Activated T-cell treated with anti-CD3 and anti-CD28 coated beads, Interleukin-2, amount 50 U/mL, for 4 hours (primary cell): ENCODE results near the gene FGFR2. TPM values are rescaled to one million over a fixed set of nuclear protein-coding genes. Genes with fewer than 3 reads are reported as not detected.

ENCODE experiments used
- ATAC-seq, 2 donors: fragments of 200-7000 bp; cut with Tn5 transposase; one replicate each; pipeline ENCODE4 v1.10.0; 2021
- DNase-seq: peaks from one replicate; pipeline ENCODE4 v3.0.0-alpha.2; 2020
- H3K27me3 Mint-ChIP-seq: one replicate; pipeline ENCODE4 v1.8.0; 2021; ENCODE audit warnings: low read depth, mixed read lengths
- H3K36me3 Mint-ChIP-seq: one replicate; pipeline ENCODE4 v1.8.0; 2022; ENCODE audit warnings: mixed read lengths; ENCODE audit not compliant: insufficient read depth
- H3K4me1 Mint-ChIP-seq: one replicate; pipeline ENCODE4 v1.8.0; 2021; ENCODE audit warnings: low read depth, mixed read lengths
- H3K4me3 Mint-ChIP-seq: one replicate; pipeline ENCODE4 v1.8.0; 2021; ENCODE audit warnings: mild to moderate bottlenecking, moderate library complexity, mixed read lengths
- H3K9me3 Mint-ChIP-seq: one replicate; pipeline ENCODE4 v1.8.0; 2021; ENCODE audit warnings: mixed read lengths
- total RNA-seq, 3 donors: library from RNA; stranded (reverse); gene quantifications; one replicate each; pipeline ENCODE4 v1.2.1, GENCODE V29; 2021

Gene FGFR2
- total RNA-seq, 3 donors from 2014 or later, result 0.18 to 0.48 (median 0.33) TPM

GRCh38 chr10:121616291-121616690 is 18.0 kb upstream of the FGFR2 start:
- H3K27me3 Mint-ChIP-seq, result peaks cover 4% of the 10 kb centered on the region
- H3K36me3 Mint-ChIP-seq, result no peaks in the 10 kb centered on the region
- H3K4me3 Mint-ChIP-seq, result no peak overlapping the region
- no peak for ATAC-seq
- H3K4me1 Mint-ChIP-seq, result no peaks in the 10 kb centered on the region
- DNase-seq, result no peak
- peaks cover 4% of the 10 kb centered on the region for H3K9me3 Mint-ChIP-seq

DNA sequence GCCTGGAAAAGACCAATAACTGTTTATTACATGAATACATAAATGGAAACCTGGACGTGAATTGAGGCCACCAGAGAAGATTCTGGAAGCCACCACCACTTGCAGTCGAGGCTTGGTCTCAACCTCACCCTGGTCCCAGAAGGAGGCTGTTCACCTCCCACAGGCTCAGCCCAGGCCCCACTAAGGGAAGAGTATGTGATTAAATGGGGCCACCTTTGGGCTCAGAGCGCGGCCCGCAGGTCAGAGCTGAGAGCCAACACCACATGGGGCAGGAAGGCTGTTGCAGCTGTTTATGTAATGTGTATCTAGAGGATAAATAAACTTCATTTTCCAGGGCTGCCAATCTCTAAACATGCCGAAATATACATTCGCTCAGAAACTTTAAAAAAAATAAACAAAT is 17.6 kb upstream of the FGFR2 start:
- DNase-seq, result no peak
- no peaks in the 10 kb centered on the region for H3K4me1 Mint-ChIP-seq
- H3K36me3 Mint-ChIP-seq, result no peaks in the 10 kb centered on the region
- H3K27me3 Mint-ChIP-seq, result peaks cover 5% of the 10 kb centered on the region
- no peak for ATAC-seq
- H3K9me3 Mint-ChIP-seq, result peaks cover 4% of the 10 kb centered on the region
- no peak overlapping the region for H3K4me3 Mint-ChIP-seq

DNA sequence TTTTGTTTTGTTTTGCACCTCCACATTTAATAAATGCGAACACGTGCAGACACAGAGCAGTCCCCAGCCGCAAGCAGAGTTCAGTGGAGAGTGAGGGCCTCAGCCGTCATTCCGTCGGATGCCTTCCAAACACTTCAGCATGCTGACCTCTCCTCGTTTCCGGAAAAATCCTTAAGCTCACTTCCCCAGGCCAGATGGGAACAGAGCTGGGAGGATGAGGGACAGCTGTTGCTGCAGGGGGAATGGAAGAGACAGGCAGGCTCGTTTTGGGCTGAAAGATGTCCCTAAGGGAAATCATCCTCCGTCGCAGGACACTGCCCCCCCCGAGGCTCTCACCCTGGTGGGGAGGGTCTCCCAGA is 17.2 kb upstream of the FGFR2 start:
- Mint-ChIP-seq H3K9me3 (peaks cover 4% of the 10 kb centered on the region), H3K4me3 (no peak overlapping the region), H3K36me3 (no peaks in the 10 kb centered on the region), H3K27me3 (peaks cover 5% of the 10 kb centered on the region), H3K4me1 (no peaks in the 10 kb centered on the region)
- ATAC-seq (no peak), DNase-seq (no peak)

- H3K27me3 Mint-ChIP-seq, result peaks cover 10% of the 10 kb centered on the region
- ATAC-seq (no peak), DNase-seq (no peak)
- H3K4me1 Mint-ChIP-seq, result no peaks in the 10 kb centered on the region
- peaks cover 4% of the 10 kb centered on the region for H3K9me3 Mint-ChIP-seq
- H3K4me3 Mint-ChIP-seq, result no peak overlapping the region
- H3K36me3 Mint-ChIP-seq, result no peaks in the 10 kb centered on the region
Observed at GRCh38 chr10:121614613-121615434, 16.6 kb upstream of the FGFR2 start.

DNA sequence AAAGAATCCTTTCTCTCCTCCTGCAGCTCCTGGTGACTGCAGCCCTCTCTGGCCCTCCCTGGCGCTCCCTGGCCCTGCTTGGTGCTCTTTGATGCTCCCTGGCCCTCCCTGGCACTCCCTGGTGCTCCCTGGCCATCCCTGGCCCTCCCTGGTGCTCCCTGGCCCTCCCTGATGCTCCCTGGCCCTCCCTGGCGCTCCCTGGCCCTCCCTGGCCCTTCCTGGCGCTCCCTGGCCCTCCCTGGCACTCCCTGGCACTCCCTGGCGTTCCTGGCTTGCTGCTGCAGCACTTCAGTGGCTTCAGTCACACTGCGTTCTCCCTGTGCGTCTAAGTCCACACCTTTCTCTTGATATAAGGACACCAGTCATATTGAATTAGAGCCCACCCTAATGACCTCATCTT is 15.2 kb upstream of the FGFR2 start:
- ATAC-seq (no peak), DNase-seq (no peak)
- H3K9me3 Mint-ChIP-seq, result no peaks in the 10 kb centered on the region
- peaks cover 4% of the 10 kb centered on the region for H3K4me1 Mint-ChIP-seq
- H3K36me3 Mint-ChIP-seq, result no peaks in the 10 kb centered on the region
- peaks cover 14% of the 10 kb centered on the region for H3K27me3 Mint-ChIP-seq
- H3K4me3 Mint-ChIP-seq, result no peak overlapping the region

DNA sequence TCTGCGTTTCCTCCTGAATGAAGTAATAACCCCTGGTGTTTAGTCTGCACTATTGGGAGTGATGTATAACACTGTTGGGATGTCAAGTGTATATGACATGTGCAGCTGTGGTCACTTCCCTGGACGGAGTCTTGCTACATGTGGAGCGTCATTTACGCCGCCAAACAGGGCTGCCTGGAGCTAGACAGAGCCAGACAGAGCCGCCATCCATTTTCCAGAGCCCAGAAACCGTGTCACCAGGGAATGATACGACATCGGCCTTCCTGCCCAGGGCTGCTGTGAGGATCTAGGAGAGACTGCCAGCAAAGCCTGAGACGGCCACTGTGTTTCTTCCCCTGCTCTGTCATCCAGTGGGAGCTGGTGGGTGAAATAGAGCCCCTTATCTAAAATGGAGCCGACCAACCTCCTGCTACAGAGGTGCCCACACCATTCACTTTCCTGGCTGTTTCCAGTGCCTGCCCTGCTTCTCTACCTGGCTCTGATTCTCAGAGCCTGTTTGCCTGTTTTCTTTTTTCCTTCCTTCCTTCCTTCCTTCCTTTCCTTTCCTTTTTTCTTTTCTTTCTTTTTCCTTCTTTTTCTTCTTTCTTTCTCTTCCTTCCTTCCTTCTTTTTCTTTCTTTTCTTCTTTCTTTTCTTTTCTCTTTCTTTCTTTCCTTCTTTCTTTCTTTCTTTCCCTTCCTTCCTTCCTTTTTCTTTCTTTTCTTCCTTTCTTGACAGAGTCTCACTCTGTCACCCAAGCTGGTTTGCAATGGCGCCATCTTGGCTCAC is 13.3 kb upstream of the FGFR2 start:
- no peak overlapping the region for H3K4me3 Mint-ChIP-seq
- DNase-seq, result no peak
- ATAC-seq, result no peak
- no peaks in the 10 kb centered on the region for H3K9me3 Mint-ChIP-seq
- H3K36me3 Mint-ChIP-seq, result no peaks in the 10 kb centered on the region
- peaks cover 22% of the 10 kb centered on the region for H3K27me3 Mint-ChIP-seq
- peaks cover 4% of the 10 kb centered on the region for H3K4me1 Mint-ChIP-seq

- Mint-ChIP-seq H3K9me3 (no peaks in the 10 kb centered on the region), H3K36me3 (no peaks in the 10 kb centered on the region), H3K4me3 (no peak overlapping the region), H3K27me3 (peaks cover 25% of the 10 kb centered on the region), H3K4me1 (peaks cover 4% of the 10 kb centered on the region)
- DNase-seq (no peak), ATAC-seq (no peak)
Observed at GRCh38 chr10:121610798-121611323, 12.6 kb upstream of the FGFR2 start.

DNA sequence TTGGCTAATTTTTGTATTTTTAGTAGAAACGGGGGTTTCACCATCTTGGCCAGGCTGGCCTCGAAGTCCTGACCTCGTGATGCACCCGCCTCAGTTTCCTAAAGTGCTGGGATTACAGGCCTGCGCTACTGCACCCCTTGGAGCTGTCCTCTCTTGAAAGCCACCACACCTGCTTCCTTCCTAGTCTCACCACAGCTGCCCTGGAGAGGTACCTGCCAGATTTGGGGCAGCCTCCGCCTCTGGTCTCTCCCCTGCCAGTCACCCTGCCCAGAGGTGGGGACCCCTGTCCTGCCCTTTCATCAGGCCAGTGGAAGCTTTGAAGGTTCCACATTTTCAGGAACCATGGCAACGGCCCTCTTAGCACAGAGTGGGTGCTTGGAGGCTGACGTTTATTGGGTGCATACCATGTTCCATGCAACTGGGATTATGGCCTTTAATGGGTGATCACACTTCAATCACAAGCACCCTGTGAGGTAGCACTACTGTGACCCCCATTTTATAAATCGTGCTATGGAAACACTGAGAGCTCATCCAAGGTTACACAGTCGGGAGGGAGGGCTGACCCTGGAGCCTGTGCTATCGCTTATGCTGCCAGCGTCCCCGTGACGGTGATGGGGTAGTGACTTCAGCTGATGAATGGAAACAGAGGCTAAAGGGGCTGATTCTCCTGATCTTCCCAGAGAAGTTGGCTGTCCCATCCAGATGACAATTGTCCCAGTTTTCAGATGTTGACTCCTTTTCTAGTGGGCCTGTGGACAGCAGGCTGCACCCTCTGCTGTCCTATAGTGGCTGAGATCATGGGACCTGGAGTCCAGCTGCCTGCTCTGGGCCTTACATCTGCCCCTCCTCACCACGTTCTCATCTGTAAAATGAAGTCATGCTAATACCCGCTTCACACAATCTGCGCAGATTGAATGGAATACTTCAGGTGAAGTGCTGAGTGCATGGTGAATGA is 11.5 kb upstream of the FGFR2 start:
- Mint-ChIP-seq H3K27me3 (peaks cover 27% of the 10 kb centered on the region), H3K4me3 (no peak overlapping the region), H3K36me3 (no peaks in the 10 kb centered on the region), H3K4me1 (peaks cover 4% of the 10 kb centered on the region), H3K9me3 (no peaks in the 10 kb centered on the region)
- no peak for ATAC-seq
- no peak for DNase-seq

DNA sequence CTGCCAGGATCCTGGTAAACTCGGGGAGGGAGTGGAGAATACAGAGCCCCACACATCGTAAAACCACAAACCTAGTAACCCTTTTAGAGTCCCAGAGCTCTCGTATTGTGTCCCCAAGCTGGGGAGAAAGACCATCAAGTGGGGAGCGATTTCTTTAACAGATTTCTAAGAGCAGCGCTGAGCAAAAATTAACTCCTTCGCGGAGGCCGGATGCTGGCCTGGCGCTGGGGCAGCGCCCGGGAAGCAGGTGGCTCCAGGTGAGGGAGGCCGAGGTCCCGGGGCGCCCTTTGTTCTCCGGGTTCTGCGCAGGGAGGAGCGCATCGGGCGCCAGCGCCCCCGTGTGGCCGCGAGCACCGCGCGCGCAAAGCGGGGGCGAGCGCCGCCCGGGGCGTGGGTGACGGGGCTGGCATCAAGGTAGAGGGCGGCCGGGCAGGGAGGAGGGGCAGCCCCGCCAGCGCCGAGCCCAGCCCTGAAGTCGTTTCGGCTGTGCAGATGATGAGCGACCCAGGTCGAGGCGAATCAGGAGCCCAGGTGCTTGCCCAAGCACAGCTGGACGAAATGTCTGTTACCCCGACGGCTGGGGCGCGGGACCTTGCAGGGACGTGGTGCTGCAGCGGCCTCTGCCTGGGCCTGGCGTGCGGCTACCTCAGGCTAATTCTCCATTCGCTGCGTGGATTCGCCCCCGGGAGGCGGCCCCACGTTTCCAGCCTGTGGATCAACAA is 10.4 kb upstream of the FGFR2 start:
- H3K27me3 Mint-ChIP-seq, result peaks cover 29% of the 10 kb centered on the region
- ATAC-seq, result peak in 1 of 2 donors; percentile 61
- DNase-seq, result no peak
- peaks cover 4% of the 10 kb centered on the region for H3K4me1 Mint-ChIP-seq
- H3K9me3 Mint-ChIP-seq, result no peaks in the 10 kb centered on the region
- H3K36me3 Mint-ChIP-seq, result no peaks in the 10 kb centered on the region
- H3K4me3 Mint-ChIP-seq, result no peak overlapping the region

- DNase-seq, result no peak
- no peak for ATAC-seq
- H3K4me3 Mint-ChIP-seq, result no peak overlapping the region
- no peaks in the 10 kb centered on the region for H3K36me3 Mint-ChIP-seq
- peaks cover 4% of the 10 kb centered on the region for H3K4me1 Mint-ChIP-seq
- H3K9me3 Mint-ChIP-seq, result no peaks in the 10 kb centered on the region
- peaks cover 31% of the 10 kb centered on the region for H3K27me3 Mint-ChIP-seq
Observed at GRCh38 chr10:121607310-121608055, 9.2 kb upstream of the FGFR2 start.

DNA sequence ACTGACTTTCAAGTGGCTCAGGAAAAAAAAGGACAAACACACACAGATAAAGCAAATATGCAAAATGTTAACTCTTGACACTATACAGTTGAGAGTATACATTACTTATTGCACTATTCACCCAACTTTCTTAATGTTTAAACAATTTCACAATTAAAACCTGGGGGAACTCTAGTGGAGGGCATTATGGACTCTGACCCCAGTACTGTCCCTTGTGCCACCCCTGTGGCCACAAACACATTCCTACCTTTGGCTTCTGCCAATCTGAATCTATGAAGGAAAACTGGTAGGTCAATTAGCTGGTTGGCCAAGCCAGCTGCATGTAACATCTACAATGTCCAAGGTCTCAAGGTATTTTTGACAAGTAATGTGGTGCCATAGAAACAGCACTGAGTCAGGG is 7.5 kb upstream of the FGFR2 start:
- Mint-ChIP-seq H3K4me1 (peaks cover 4% of the 10 kb centered on the region), H3K27me3 (peaks cover 38% of the 10 kb centered on the region), H3K4me3 (no peak overlapping the region), H3K36me3 (no peaks in the 10 kb centered on the region), H3K9me3 (no peaks in the 10 kb centered on the region)
- DNase-seq, result no peak
- ATAC-seq, result no peak

DNA sequence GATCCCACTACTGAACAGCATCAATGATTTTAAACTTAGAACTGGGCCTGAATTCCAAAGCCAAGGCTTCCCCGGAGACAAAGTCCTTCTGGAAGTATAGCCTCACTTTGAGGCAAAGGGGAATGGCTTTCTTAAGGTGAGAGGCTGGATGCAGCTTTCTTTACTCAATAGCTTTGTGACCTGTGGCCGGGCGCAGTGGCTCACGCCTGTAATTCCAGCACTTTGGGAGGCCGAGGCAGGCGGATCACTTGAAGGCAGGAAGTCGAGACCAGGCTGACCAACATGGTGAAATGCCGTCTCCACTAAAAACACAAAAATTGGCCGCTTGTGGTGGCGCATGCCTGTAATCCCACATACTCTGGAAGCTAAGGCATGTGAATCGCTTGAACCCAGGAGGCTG is 3.2 kb upstream of the FGFR2 start:
- Mint-ChIP-seq H3K4me1 (peaks cover 2% of the 10 kb centered on the region), H3K27me3 (peaks cover 44% of the 10 kb centered on the region)
- no peak for ATAC-seq

GRCh38 chr10:121600611-121601010 is 2.4 kb upstream of the FGFR2 start:
- Mint-ChIP-seq H3K4me1 (peaks cover 2% of the 10 kb centered on the region), H3K27me3 (peaks cover 47% of the 10 kb centered on the region), H3K36me3 (no peaks in the 10 kb centered on the region), H3K9me3 (no peaks in the 10 kb centered on the region), H3K4me3 (no peak overlapping the region)
- no peak for DNase-seq
- ATAC-seq, result no peak

More for the DNA sequence above, 3.2 kb upstream of the FGFR2 start:
- no peak for DNase-seq
- H3K9me3 Mint-ChIP-seq, result no peaks in the 10 kb centered on the region
- no peaks in the 10 kb centered on the region for H3K36me3 Mint-ChIP-seq
- no peak overlapping the region for H3K4me3 Mint-ChIP-seq
